Neutrophil (primary cell): Measurements from ENCODE around the gene GANAB.

Experiments used
- H3K27ac ChIP-seq: fragments of 200-600 bp; sonication (generic); 2 replicates; pipeline ENCODE4 v1.5.1; 2016; ENCODE audit warnings: mild to moderate bottlenecking, moderate library complexity
- H3K27me3 ChIP-seq: fragments of 200-600 bp; sonication (generic); 2 replicates; pipeline ENCODE4 v1.6.0; 2016; ENCODE audit warnings: mild to moderate bottlenecking
- H3K36me3 ChIP-seq: fragments of 200-600 bp; sonication (generic); 2 replicates; pipeline ENCODE4 v1.5.1; 2017
- H3K4me1 ChIP-seq, 2 experiments: fragments of 200-600 bp in 1 of 2; sonication (generic) in 1 of 2; 1 replicate in 1 of 2; 2 replicates in 1 of 2; pipeline versions ENCODE4 v1.5.1 to v1.6.1; 2013 to 2016; ENCODE audit warnings: low read depth in 1 of 2, low read length in 1 of 2, mild to moderate bottlenecking in 1 of 2, moderate library complexity in 1 of 2; ENCODE audit not compliant: control insufficient read depth in 1 of 2, insufficient read depth in 1 of 2
- H3K4me3 ChIP-seq, 2 experiments: fragments of 200-600 bp in 1 of 2; sonication (generic) in 1 of 2; 1 replicate in 1 of 2; 2 replicates in 1 of 2; pipeline ENCODE4 v1.5.1; 2013 to 2016; ENCODE audit warnings: low read depth in 1 of 2, low read length in 1 of 2, mild to moderate bottlenecking in 1 of 2, moderate library complexity in 1 of 2
- H3K9me3 ChIP-seq: fragments of 200-600 bp; sonication (generic); 2 replicates; pipeline ENCODE4 v1.5.1; 2016
- CTCF ChIP-seq: fragments of 200-600 bp; sonication (generic); IDR thresholded peaks from 2 replicates; pipeline ENCODE4 v1.5.1; 2016; ENCODE audit warnings: antibody characterized with exemption

Gene GANAB

GRCh38 chr11:62671608-62672389, 25.4 kb upstream of the GANAB start, which contains the start of the genes LBHD1 and UQCC3:
LBHD1 (minus strand) TSS chr11:62672267; CDS start chr11:62670031, 2,236 bp downstream.
UQCC3 (plus strand) TSS chr11:62671673; CDS start chr11:62671746, 73 bp downstream.
- Histone ChIP-seq H3K27ac (peak within 1 kb of the TSS; percentile 82), H3K36me3 (peaks cover 38% of the 10 kb centered on the region), H3K4me3 (peak within 1 kb of the TSS; percentile 79 to 87), H3K4me1 (peaks cover 22 to 29% of the 10 kb centered on the region in 2 experiments), H3K9me3 (no peaks in the 10 kb centered on the region), H3K27me3 (no peaks in the 10 kb centered on the region)
- TF ChIP-seq CTCF = no peak

GRCh38 chr11:62671236-62671607, 24.8 kb upstream of the GANAB start:
- Histone ChIP-seq H3K4me1 (peaks cover 28 to 33% of the 10 kb centered on the region in 2 experiments), H3K9me3 (no peaks in the 10 kb centered on the region), H3K27me3 (no peaks in the 10 kb centered on the region), H3K27ac (peak overlapping the region; percentile 82), H3K36me3 (peaks cover 33% of the 10 kb centered on the region), H3K4me3 (peak overlapping the region; percentile 79 to 87)
- no peak for TF ChIP-seq CTCF

GRCh38 chr11:62669420-62670161, 23.2 kb upstream of the GANAB start:
- Histone ChIP-seq H3K36me3 (peaks cover 19% of the 10 kb centered on the region), H3K27me3 (no peaks in the 10 kb centered on the region), H3K4me1 (peaks cover 37 to 38% of the 10 kb centered on the region in 2 experiments), H3K27ac (no peak overlapping the region), H3K4me3 (no peak overlapping the region), H3K9me3 (no peaks in the 10 kb centered on the region)
- no peak for TF ChIP-seq CTCF

- Histone ChIP-seq H3K27ac (no peak overlapping the region), H3K9me3 (no peaks in the 10 kb centered on the region), H3K4me3 (no peak overlapping the region), H3K36me3 (peaks cover 10% of the 10 kb centered on the region), H3K4me1 (peaks cover 34 to 39% of the 10 kb centered on the region in 2 experiments), H3K27me3 (no peaks in the 10 kb centered on the region)
- TF ChIP-seq CTCF = no peak
These were observed 21.0 kb upstream of the GANAB start for GRCh38 chr11:62667460-62667859.

- no peak for TF ChIP-seq CTCF
- no peaks in the 10 kb centered on the region for H3K9me3 ChIP-seq
- peak overlapping the region; percentile 90 for H3K27ac ChIP-seq
- H3K4me3 ChIP-seq = peak overlapping the region; percentile 76 to 96
- H3K27me3 ChIP-seq = no peaks in the 10 kb centered on the region
- peaks cover 14% of the 10 kb centered on the region for H3K36me3 ChIP-seq
- peaks cover 28 to 31% of the 10 kb centered on the region in 2 experiments for H3K4me1 ChIP-seq
These were observed 20.0 kb upstream of the GANAB start for GRCh38 chr11:62666259-62666926.
